ENCODE results near the gene NGEF.

The NGEF gene

DNA sequence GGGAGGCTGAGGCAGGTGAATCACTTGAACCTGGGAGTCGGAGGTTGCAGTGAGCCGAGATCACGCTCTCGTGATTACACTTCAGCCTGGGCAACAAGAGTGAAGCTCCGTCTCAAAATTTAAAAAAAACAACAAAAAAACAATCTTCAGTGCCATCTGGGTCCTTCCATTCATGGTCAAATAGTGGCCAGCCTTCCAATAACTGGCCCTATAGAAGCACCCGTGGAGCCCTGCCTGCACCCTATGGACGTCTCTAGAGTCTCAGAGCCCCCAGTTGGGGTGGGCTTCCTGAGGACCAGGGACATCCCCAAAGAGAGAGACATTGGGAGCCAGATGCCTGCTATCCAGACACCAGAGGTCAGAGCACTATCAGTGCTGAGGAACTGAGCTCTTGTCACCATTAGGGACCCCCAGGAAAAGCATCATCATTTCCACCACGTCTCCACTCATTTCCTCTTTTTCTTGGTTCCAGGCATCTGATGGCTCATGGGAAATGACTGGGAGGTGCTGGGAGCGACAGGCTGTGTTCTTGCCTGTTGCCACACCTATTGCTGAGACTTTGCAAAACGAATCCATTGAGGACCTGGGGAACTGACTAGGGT lies 28.8 kb upstream of the NGEF start:
- no peak for DNase-seq

DNA sequence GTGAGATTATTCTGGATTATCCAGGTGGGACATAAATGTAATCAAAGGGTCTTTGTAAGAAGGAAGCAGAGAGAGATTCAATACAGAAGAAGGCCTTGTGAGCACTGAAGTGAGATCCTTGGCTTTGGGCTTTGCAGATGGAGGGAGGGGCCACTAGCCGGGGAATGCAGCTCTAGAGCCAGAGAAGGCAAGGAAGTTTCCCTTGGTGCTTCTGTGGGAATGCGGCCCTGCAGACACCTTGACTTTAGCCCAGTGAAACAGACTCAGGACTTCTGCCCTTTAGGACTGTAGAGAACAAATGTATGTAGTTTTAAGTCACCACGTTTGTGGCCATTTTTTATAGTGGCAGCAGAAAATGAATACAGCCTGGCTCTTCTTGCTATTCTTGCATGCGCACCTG lies 27.5 kb upstream of the NGEF start:
- no peak for DNase-seq

DNA sequence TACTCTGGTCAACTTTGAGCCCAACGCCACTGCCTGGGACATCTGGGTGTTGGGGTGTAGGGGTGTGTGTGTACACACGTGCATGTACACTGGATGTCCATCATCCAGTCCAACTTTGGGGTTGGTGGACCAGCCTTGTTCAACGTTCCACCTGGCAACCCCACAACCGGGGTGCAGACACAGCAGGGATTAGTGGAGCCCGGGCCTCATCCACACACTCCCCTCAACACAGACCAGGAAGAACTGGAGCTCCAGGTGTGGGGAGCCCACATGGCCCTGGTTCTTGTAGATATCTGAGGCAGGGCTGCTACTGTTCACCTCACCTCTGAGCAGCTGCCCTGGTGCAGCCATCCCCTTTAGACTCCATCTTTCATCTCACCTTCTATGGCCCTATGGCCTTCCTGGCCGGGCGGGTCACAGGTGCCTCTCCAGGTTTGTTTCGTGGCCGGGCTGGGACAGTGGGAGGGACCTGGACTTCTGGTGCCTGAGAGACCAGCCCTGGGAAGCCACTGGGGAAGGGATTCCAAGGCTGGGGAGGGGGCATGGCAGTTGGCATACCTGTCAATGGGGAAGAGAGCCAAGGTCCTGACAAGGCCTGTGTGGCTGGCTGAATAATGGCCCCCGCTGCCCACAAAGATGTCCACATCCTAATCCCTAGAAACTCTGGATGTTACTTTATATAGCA lies 26.9 kb upstream of the NGEF start:
- DNase-seq = no peak

DNA sequence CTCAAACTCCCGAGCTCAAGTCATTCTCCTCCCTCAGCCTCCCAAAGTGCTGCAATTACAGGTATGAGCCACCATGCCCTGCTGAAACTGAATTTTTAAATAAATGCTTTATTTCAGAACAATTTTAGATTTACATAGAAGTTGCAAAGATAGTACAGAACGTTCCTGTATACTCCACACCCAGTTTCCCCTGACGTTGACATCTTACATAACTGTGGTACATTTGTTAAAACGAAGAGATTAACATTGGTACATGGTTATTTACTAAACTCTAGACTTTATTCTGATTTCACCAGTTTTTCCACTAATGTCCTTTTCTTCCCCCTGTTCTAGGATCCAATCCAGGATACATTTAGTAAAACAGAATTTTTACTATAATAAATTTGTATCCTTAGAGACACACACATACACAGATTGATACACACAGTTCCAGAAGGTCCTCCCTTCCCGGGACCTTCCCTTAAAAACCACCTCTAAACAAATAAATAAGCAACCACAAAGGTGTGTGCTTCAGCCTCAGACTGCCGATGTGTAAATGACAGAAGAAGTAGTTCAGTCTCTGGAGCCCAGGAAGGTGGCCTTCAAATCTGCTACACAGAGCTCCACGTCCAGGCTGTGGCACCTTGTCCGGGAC lies 26.3 kb upstream of the NGEF start:
- no peak for DNase-seq

DNA sequence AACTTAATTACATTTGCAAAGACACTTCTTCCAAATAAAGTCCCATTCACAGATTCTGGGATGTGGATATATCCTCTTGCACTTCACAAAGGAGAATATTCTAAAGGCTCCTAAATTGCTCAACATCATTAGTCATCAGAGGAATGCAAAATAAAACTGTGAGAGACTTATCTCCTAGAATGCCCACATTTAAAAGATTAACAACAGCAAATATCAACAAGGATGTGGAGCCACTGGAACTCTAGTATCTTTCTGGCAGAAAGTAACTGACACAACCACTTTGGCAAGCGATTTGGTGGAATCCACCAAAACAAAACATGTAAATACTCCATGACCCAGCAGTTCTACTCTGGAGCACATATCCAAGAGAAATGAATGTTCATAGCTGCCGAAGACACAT lies 24.0 kb upstream of the NGEF start:
- DNase-seq = no peak

DNA sequence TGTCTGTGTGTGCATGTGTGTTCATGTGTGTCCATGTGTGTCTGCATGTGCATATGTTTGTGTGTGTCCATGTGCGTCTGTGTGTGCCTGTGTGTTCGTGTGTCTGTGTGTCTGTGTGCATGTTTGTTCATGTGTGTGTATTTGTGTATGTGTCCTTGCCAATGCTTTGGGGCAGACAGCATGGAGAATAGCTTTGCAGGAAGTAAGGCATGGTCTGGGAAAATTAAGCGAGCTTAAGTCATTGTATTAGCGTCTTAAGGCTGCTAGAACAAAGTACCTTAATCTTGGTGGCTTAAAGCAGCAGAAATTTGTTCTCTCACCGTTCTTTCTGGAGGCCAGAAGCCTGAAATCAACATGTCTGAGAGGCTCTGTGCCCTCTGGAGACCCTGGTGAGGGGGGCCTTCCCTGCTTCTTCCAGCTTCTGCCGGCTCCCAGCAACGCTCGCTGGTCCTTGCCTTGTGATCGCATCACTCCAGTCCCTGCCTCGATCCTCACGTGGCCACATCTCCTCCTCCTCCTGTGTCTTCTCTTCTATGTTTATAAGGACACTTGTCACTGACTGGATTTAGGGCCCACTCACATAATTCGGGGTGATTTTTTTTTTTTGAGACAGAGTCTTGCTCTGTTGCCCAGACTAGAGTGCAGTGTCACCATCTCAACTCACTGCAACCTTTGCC lies 23.2 kb upstream of the NGEF start:
- no peak for DNase-seq

DNA sequence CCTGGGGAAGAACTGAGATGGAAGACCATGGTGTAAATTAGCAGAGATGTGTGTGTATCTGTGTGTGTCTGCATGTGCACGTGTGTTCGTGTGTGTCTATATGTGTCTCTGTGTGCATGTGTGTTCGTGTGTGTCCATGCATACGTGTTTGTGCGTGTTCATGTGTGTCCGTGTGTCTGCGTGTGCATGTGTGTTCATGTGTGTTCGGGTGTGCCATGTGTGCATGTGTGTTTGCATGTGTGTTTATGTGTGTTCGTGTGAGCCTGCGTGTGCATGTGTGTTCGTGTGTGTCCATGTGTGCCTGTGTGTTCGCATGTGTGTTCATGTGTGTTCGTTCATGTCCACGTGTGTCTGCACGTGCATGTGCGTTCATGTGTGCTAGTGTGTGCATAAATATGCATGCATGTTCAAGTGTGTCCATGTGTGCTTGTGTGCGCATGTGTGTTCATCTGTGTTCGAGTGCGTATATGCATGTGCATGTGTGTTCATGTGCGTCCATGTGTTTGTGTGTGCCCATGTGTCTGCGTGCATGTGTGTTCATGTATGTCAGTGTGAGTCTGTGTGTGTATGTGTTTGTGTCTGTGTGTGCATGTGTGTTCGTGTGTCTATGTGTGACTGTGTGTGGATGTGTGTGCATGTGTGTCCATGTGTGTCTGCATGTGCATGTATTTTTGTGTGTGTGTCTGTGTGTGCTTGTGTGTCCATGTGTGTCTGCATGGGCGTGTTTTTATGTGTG lies 22.5 kb upstream of the NGEF start:
- no peak for DNase-seq

DNA sequence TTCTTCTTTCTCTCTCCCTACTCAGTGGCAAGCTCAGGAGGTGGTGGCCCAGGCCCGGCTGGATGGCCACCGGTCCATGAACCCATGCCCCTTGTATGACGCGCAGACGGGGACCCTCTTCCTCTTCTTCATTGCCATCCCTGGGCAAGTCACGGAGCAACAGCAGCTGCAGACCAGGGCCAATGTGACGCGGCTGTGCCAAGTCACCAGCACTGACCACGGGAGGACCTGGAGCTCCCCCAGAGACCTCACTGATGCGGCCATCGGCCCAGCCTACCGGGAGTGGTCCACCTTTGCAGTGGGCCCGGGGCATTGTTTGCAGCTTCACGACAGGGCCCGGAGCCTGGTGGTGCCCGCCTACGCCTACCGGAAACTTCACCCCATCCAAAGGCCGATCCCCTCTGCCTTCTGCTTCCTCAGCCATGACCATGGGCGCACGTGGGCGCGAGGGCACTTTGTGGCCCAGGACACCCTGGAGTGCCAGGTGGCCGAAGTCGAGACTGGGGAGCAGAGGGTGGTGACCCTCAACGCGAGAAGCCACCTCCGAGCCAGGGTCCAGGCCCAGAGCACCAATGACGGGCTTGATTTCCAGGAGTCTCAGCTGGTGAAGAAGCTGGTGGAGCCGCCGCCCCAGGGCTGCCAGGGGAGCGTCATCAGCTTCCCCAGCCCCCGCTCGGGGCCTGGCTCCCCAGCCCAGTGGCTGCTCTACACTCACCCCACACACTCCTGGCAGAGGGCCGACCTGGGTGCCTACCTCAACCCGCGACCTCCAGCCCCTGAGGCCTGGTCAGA lies 21.2 kb upstream of the NGEF start:
- DNase-seq = no peak

DNA sequence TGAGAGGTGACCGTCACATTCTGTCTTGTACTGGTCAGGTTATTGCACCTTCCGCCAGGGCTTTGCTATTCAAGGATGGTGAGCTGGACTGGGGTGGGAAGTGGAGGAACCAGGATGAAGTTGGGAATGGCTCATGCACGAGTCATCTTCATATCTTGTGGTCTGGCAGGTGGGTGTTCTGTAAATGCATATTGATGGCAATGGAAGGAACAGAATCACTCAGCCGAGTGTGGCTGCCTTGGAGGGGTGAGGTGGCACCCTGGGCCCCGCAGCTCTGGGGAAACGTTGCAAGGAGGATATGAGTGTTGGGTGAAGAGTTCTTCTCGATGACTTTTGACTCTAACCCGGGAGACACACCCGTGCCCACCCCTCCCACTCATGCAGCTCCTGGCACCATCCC lies 20.6 kb upstream of the NGEF start:
- DNase-seq = no peak

DNA sequence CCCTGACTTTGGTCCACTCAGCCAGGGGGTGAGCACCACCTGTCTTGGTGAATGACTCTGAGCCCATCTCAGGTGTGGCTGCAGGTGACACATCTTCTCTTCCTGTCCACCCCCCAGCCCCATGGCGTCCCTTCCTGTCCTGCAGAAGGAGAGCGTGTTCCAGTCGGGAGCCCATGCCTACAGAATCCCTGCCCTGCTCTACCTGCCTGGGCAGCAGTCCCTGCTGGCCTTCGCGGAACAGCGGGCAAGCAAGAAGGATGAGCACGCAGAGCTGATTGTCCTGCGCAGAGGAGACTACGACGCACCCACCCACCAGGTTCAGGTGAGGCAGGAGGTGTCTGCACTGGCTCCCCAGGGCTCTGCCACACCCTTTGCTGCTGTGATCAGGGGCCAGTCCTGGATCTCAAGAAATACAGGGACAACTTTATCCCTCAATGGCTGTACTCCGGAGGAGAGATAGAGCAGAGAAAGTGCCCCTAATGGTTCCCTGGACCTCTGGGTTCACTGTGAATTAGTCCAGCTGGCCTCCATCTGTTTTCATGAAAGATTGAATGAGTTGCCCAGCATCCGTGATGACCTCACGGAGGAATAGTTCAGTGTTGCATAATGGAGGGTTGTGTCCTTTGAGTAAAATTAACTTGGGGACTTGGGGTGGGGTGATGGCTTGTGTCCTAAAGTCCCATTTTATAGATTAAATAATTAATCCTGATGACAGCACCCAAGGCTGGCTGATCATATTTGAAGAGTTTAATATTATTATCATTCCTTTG lies 19.7 kb upstream of the NGEF start, which contains the start of gene NEU2:
NEU2 (plus strand) TSS at position 122 of the 770 bp plus-strand sequence; CDS start at position 122, 0 bp downstream.
- DNase-seq = no peak

DNA sequence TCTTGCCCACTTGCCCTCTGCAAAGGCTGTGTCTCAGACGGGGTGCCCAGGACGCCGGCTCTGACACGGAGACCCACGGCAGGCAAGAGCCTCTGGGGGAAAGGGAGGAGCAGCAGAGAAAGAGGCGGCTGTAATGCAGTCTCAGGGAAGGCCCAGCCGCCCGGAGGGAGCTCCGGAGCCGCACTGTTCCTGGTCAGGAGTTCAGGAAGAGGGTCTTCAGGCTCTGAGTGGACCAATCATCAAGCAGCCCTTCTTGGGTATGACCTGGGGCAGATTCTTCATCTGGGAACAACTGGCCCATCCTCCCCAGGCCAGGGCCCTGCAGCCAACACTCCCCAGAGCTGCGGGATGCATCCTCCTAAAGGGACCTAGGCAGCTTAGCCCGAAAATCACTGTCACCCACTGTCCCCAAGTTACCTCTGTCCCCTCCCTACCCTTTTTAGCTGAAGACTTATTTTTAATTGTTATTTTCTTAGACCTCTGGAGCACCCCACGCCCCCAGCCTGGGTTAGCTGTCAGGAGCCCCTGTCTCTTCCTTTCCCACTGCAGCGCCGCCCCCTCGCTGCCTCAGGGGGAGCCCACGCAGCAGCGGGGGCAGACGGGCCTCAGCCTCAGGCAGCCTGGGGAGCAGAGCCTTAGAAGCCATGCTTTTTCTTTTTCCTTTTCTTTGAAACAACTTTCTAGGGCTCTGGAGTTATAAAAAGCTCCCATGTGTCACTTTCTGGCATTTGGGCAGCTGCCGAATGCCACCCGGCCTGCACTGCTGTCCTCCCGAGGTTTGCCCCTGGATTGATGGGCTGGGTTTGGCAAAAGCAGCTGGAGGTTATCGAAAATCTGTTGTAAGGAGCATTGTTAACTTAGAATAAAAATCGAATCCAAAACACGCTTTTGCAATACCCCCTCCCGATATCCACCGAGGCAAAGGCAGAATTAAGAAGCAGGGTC lies 18.8 kb upstream of the NGEF start:
- DNase-seq = no peak

DNA sequence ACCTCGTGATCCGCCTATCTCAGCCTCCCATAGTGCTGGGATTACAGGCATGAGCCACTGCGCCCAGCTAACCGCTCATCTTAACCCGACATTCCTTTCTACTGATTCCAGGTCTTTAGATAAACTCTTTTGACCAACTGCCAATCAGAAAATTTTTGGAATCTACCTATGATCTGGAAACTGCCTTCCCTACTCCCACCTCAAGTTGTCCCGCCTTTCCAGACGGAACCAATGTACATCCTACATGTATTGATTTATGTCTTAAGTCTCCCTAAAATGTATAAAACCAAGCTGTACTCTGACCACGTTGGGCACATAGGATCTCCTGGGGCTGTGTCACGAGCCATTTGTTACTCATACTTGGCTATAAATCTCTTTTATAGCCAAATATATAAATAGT lies 16.3 kb upstream of the NGEF start:
- DNase-seq = no peak

DNA sequence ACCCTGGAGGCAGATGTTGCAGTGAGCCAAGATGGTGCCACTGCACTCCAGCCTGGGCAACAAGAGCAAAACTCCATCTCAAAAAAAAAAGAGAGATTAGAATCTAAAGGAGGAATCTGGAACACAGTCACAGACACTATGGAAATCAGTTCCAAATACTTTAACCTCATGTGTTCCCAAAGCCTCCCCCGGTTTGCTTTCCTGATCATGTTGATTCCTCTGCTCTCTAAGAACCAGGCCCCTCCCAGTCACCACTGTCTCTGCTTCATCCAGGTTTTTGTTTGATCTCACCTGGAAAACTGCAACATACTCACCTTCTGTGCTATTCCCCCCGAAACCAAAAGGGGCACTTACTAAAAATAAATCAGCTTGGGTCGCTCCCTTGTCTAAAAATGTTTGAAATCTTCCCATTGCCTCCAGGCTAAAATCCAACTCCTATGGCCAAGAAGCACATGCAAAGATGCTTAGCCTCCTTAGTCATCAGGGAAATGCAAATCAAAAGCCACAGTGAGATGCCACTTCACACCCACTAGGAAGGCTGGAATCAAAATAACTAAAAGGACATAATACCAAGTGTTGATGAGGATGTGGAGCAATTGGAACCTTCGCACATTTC lies 13.2 kb upstream of the NGEF start:
- peak; percentile 11 for DNase-seq

DNA sequence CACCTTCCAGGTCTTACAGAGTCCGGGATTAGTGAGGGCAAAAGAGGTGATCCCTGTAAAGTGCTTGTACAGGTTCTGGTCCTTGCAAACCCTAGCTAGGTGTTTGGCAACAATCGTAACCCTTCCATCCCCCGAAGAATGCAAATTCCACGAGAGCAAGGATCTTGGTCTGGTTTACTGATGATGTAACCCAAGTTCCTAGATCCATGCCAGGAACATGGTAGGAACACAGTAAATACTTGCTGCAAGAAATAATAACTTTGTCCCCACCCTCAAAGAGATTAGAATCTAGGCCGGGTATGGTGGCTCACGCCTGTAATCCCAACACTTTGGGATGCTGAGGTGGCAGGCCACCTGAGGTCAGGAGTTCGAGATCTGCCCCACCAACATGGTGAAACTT lies 12.7 kb upstream of the NGEF start:
- no peak for DNase-seq

DNA sequence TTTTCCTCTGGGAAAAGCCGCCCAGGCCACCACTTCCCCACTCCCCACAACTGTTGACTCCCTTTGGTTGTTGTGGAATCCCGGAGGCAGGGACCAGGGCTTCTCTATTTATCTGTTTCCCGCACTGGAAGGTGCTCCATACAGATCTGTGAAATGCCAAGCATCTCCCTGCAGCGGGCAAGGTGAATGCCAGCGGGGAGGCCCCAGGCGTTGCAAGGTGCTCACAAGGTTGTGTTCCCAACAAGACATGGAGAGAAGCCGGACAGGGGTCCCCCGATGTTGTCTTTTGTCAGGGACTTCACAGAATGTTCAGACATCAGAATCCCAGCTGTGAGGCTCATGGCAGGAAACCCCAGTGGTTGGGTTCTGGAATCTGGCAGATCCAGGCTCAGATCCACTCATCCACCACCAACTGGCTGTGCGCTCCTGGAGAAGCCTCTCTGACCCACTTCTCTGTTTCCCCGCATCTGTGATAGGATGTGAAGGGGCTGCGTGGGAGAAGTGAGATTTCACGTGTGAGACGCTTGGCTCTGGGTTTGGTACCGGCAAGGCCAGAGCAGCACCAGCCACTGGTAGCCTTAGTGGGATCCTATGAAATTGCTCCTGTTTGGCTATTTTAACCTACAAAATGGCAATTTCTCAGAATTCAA lies 10.8 kb upstream of the NGEF start:
- no peak for DNase-seq

DNA sequence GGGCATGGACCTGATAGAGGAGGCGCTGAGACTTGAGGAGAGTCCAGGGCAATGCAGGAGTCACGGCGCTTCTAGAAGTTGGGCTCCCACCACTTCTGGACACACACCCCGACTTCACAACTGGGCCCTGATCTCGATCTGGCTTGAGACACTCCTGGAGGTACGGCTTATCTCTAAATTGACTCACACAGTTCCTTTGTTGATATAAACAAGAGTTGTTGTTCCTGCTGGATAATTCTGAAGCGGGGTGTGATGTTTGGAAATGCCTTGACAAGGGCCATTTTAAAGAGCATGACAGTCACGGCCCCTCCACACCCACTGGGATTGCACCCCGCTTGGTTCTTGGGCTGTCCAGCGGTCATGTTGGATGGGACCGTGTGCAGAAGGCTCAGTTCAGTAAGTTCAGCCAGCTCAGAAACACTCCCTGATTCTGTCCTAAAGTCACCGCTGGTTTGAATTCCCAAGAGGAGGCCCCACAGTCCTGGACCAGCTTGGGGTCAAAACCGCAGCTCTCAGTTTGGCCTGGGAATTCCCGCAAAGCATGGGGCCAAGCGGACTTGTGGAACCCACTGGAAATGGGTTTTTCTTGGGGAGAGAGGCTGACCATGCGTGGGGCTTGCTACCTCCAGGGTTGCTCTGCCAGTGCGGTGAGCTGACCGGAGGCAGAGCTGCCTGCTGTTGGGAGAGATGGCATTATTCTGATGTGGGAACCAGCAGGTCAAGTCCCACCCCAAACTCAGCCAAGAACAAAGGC lies 10.1 kb upstream of the NGEF start:
- no peak for DNase-seq

DNA sequence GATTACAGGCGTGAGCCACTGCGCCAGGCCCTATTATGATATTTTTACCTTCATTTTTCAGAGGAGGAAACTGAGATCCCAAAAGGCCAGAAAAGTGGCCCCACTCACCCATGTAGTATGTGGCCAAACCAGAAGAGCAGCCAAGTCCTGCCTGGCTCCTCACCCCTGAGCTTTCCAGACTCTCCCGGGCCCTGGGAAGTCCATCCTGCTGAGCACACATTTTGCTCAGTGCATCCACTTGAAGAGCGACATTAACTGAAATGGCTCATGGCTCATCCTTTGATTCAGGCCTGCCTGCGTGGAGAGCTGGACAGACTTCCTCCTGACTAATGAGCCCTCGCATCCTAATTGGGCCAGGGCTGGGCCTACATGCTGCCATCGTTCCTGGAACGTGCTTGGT lies 9.5 kb upstream of the NGEF start:
- no peak for DNase-seq

DNA sequence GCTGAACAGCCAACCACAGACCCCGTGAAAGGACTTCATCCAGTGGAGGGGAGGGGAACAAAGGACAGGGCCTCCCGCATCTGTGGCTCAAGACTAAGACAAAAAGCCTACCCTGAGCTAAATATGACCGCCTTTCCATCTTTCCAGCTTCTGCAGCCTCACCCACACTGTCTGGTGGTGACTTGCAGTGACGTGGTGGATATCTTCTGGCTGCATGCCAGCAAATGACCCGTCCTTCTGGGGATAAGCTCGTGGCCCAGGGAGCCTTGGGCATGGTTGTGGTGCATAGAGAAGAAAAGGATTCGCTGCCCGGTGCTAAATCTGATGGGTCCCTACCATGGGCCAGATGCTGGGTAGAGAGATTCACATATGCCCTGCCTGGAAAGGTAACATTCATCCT lies 8.7 kb upstream of the NGEF start:
- no peak for DNase-seq

DNA sequence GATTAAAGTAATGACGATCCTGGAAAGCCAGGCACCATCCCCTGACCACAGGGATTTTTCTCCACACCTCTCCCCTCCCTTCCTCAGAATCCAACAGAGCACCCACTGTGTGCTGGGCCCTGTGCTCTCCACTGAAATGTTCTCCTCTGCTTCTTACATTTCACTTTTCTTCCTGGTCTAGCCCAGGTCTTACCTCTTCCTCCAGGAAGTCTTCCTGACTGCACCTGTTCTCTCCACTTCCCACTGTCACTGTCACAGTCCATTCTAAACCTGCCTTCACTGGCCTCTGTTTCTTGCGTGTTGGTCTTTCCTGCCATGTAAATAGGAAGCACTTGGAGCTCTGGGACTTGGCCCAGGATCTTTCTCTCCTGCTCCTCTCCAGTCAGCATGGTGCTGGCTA lies 7.4 kb upstream of the NGEF start:
- no peak for DNase-seq

Data from amniotic stem cell (primary cell).